ENCODE results near the gene RHBDD3.

GRCh38 chr22:29263791-29264276, 3.9 kb downstream of the RHBDD3 start:
- TF ChIP-seq CTCF (IDR thresholded peaks at IDR 0.05), result no peak
- no peak for TF ChIP-seq POLR2AphosphoS5 (IDR thresholded peaks at IDR 0.05; ENCODE audit: low read depth, low read length)
- TF ChIP-seq, protein P1, sequence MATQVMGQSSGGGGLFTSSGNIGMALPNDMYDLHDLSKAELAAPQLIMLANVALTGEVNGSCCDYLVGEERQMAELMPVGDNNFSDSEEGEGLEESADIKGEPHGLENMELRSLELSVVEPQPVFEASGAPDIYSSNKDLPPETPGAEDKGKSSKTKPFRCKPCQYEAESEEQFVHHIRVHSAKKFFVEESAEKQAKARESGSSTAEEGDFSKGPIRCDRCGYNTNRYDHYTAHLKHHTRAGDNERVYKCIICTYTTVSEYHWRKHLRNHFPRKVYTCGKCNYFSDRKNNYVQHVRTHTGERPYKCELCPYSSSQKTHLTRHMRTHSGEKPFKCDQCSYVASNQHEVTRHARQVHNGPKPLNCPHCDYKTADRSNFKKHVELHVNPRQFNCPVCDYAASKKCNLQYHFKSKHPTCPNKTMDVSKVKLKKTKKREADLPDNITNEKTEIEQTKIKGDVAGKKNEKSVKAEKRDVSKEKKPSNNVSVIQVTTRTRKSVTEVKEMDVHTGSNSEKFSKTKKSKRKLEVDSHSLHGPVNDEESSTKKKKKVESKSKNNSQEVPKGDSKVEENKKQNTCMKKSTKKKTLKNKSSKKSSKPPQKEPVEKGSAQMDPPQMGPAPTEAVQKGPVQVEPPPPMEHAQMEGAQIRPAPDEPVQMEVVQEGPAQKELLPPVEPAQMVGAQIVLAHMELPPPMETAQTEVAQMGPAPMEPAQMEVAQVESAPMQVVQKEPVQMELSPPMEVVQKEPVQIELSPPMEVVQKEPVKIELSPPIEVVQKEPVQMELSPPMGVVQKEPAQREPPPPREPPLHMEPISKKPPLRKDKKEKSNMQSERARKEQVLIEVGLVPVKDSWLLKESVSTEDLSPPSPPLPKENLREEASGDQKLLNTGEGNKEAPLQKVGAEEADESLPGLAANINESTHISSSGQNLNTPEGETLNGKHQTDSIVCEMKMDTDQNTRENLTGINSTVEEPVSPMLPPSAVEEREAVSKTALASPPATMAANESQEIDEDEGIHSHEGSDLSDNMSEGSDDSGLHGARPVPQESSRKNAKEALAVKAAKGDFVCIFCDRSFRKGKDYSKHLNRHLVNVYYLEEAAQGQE (IDR thresholded peaks at IDR 0.05; ENCODE audit: insufficient read depth in 1 of 2, low read depth in 2 of 2, low read length in 1 of 2), result no peak
- no peak for TF ChIP-seq TCF7L2 (IDR thresholded peaks at IDR 0.05; ENCODE audit: low read depth, low read length)
- TF ChIP-seq SIN3A (IDR thresholded peaks at IDR 0.05; ENCODE audit: borderline replicate concordance, insufficient read depth, low read depth, low read length), result no peak

Data from Panc1 (cell line).